ENCODE results near the gene CATSPER3.
A peak's percentile ranks its signal among the peaks of the same experiment; 100 is the strongest.

The CATSPER3 gene

DNA sequence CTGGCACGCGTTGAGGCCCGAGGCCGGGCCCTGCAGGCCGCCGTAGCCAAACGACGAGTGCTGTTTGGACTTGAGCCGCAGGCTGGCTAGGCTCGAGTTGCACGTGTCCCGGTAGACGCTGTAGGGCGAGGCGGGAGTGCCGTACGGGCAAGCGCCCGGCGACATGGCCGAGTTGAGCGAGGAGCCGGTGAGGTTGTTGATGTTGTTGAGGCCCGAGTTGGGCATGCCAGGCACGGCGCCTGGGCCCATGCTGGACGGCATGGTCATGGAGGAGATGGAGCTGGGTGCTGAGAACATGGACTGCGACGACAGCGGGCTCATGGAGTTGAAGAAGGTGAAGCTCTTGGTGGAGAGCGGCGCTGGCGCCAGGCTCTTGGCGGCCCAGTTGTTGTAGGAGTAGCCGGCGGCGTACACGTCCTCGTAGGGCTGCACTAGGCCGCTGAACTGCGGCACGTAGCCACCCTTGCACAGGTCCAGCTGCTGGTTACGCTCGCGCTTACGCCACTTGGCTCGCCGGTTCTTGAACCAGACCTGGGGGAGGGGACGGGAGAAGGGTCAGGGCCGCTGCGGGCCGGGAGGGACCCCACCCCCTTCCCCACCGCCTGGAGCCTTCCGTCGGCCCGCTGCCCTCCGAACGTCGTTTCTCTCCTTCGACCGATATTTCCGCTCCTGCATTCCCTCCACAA lies 61.2 kb downstream of the CATSPER3 start:
- Histone ChIP-seq H3K4me3 (ENCODE audit: low read depth in 1 of 5, low read length in 5 of 5) (peak overlapping the region in 1 of 5 donors; percentile 17), H3K9me3 (ENCODE audit: control insufficient read depth in 5 of 5, low read length in 5 of 5) (peaks cover 0 to 5% (median 0%) of the 10 kb centered on the region in 5 donors), H3K27ac (ENCODE audit: low read depth, low read length) (no peak overlapping the region), H3K27me3 (ENCODE audit: control insufficient read depth in 5 of 5, insufficient read depth in 4 of 5, low read length in 5 of 5) (peaks cover 29 to 71% (median 63%) of the 10 kb centered on the region in 5 donors), H3K4me1 (ENCODE audit: control insufficient read depth in 5 of 5, insufficient read depth in 5 of 5, low read length in 5 of 5) (peaks cover 0 to 33% (median 27%) of the 10 kb centered on the region in 5 donors), H3K9ac (ENCODE audit: low read length in 5 of 5) (no peak overlapping the region), H3K36me3 (ENCODE audit: control insufficient read depth in 5 of 5, insufficient read depth in 5 of 5, low read length in 5 of 5) (no peaks in the 10 kb centered on the region)

- H3K4me3 ChIP-seq (ENCODE audit: low read depth in 1 of 5, low read length in 5 of 5) = no peak overlapping the region
- H3K9ac ChIP-seq (ENCODE audit: low read length in 5 of 5) = no peak overlapping the region
- H3K36me3 ChIP-seq (ENCODE audit: control insufficient read depth in 5 of 5, insufficient read depth in 5 of 5, low read length in 5 of 5) = no peaks in the 10 kb centered on the region
- H3K27ac ChIP-seq (ENCODE audit: low read depth, low read length) = no peak overlapping the region
- peaks cover 0 to 5% (median 0%) of the 10 kb centered on the region in 5 donors for H3K9me3 ChIP-seq (ENCODE audit: control insufficient read depth in 5 of 5, low read length in 5 of 5)
- peaks cover 0 to 34% (median 30%) of the 10 kb centered on the region in 5 donors for H3K4me1 ChIP-seq (ENCODE audit: control insufficient read depth in 5 of 5, insufficient read depth in 5 of 5, low read length in 5 of 5)
- H3K27me3 ChIP-seq (ENCODE audit: control insufficient read depth in 5 of 5, insufficient read depth in 4 of 5, low read length in 5 of 5) = peaks cover 29 to 74% (median 65%) of the 10 kb centered on the region in 5 donors
Observed at GRCh38 chr5:135029477-135030122, 61.9 kb downstream of the CATSPER3 start.

DNA sequence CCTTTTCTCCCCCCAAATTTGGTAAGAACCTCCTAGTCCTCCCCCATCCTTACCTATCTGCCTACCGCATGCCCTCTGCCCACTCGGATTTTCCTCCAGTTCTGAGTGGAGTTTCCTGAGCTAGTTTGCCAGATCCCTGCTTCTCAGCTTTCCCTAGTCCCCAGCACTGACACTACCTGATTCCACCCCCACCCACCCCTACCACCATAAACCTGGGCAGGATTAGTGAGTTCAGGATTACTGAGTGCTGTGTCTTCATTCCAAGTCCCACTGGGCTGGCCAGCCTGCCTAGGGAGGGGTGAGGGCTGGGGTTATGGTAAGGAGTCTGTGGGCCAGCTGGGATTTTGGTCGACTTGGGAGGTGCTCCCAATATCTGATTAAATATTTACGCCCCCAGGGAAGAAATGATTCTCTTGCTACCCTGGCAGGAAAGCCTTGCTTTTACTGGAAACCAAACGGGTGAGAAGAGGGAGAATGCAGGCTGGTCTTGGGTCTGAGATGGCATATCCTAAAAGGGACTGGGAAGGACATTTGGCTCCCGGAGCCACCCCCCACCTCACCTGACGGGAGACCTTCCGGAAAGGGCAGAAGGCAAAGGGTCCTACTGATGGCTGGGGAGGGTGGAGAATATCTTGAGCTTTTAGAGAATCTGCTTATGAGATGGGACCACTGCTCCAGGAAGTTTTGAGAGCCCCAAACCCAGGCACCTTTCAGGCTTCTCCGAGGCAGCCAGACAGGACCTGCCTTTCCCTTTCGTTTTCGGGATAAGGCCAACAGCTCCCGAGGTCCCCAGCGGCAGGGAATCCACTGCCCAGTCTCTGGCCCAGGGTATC lies 62.6 kb downstream of the CATSPER3 start:
- no peak overlapping the region for H3K9ac ChIP-seq (ENCODE audit: low read length in 5 of 5)
- H3K4me1 ChIP-seq (ENCODE audit: control insufficient read depth in 5 of 5, insufficient read depth in 5 of 5, low read length in 5 of 5) = peaks cover 0 to 37% (median 33%) of the 10 kb centered on the region in 5 donors
- peaks cover 29 to 77% (median 72%) of the 10 kb centered on the region in 5 donors for H3K27me3 ChIP-seq (ENCODE audit: control insufficient read depth in 5 of 5, insufficient read depth in 4 of 5, low read length in 5 of 5)
- H3K36me3 ChIP-seq (ENCODE audit: control insufficient read depth in 5 of 5, insufficient read depth in 5 of 5, low read length in 5 of 5) = no peaks in the 10 kb centered on the region
- peaks cover 0 to 5% (median 0%) of the 10 kb centered on the region in 5 donors for H3K9me3 ChIP-seq (ENCODE audit: control insufficient read depth in 5 of 5, low read length in 5 of 5)
- H3K27ac ChIP-seq (ENCODE audit: low read depth, low read length) = no peak overlapping the region
- peak overlapping the region; percentile 35 to 60 (median 56) for H3K4me3 ChIP-seq (ENCODE audit: low read depth in 1 of 5, low read length in 5 of 5)

DNA sequence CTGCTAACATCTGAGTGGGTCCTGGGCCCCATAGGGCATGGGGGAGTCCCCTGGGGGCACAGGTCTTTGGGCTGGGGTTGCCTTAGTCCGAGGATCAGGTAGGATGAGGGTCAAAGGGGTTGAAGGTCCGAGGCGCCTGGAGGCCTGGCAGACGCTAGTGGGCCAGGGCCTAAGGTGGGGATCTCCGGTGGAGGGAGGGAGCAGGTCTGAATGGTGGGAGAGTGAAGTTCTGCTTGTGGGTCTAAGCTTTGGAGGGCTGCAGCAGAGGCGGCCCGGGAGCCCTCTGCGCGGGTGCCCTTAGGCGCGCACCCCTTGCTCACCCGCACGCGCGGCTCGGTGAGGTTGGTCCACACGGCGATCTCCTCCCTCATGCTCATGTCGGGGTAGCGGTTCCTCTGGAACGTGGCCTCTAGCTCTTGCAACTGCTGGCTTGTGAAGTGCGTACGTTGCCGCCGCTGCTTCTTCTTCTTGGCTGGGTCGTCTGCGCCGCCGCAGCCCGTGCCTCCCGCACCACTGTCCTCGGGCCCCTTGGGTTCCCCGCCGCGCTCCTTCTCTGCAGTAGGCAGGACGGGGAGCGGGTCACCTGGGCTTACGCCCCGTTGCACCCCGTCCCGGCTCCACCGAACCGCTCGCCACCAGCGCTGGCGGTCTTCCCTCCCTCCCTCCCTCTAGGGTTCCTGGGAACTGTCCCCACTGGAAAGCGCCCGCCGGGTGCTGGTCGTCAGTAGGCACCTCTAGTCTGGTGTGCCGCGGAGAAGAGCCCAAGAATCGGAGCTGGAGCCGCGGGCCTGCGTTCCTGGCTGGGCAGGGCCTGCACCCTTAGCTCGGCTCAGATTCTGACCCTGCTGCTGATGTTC lies 63.5 kb downstream of the CATSPER3 start:
- Histone ChIP-seq H3K27ac (ENCODE audit: low read depth, low read length) (no peak overlapping the region), H3K9me3 (ENCODE audit: control insufficient read depth in 5 of 5, low read length in 5 of 5) (peaks cover 0 to 5% (median 0%) of the 10 kb centered on the region in 5 donors), H3K9ac (ENCODE audit: low read length in 5 of 5) (no peak overlapping the region), H3K4me1 (ENCODE audit: control insufficient read depth in 5 of 5, insufficient read depth in 5 of 5, low read length in 5 of 5) (peaks cover 0 to 37% (median 33%) of the 10 kb centered on the region in 5 donors), H3K4me3 (ENCODE audit: low read depth in 1 of 5, low read length in 5 of 5) (peak overlapping the region; percentile 35 to 60 (median 56)), H3K27me3 (ENCODE audit: control insufficient read depth in 5 of 5, insufficient read depth in 4 of 5, low read length in 5 of 5) (peaks cover 29 to 78% (median 73%) of the 10 kb centered on the region in 5 donors), H3K36me3 (ENCODE audit: control insufficient read depth in 5 of 5, insufficient read depth in 5 of 5, low read length in 5 of 5) (no peaks in the 10 kb centered on the region)

DNA sequence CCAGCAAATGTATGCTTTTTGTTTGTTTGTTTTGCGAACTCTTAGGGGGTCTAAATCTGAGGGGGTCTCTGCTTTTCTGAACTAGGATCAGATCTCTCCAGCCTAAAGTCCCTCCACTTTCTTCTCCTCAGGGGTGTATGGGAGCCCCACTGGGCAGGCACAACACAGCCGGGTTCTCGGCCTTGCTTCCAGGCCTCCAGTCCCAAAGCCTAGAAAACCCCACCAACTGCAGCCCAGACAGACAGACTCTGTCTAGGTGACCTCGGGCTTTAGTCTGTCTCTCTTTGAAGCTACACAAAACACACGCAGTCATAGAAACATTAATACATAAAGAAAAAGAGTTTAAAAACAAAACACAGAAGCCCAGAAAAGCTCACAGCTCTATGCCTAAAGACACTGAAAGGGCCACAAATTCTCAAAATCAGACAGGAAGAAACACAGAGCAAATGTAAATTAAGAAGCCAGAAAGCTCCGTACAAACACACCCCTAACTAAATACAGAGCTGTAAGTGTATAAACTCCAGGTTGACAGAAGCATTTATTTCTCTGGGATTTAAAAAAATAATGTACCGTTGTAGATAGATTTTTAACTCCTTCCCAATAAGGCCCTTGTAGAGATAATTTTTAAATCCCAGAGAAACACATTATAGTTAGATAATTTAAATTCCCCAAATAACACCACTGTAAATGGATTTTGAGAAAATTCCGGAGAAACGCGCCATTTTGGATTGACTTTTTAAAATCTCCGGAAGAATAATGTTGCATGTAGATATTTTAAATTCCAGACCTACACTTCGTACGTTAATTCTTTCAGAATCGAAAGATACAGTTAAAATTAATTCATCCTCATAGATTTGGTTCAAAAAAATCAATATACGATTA lies 64.3 kb downstream of the CATSPER3 start:
- peaks cover 0 to 5% (median 0%) of the 10 kb centered on the region in 5 donors for H3K9me3 ChIP-seq (ENCODE audit: control insufficient read depth in 5 of 5, low read length in 5 of 5)
- no peak overlapping the region for H3K9ac ChIP-seq (ENCODE audit: low read length in 5 of 5)
- peaks cover 31 to 78% (median 75%) of the 10 kb centered on the region in 5 donors for H3K27me3 ChIP-seq (ENCODE audit: control insufficient read depth in 5 of 5, insufficient read depth in 4 of 5, low read length in 5 of 5)
- peak overlapping the region in 1 of 5 donors; percentile 63 for H3K4me3 ChIP-seq (ENCODE audit: low read depth in 1 of 5, low read length in 5 of 5)
- peaks cover 0 to 37% (median 33%) of the 10 kb centered on the region in 5 donors for H3K4me1 ChIP-seq (ENCODE audit: control insufficient read depth in 5 of 5, insufficient read depth in 5 of 5, low read length in 5 of 5)
- no peaks in the 10 kb centered on the region for H3K36me3 ChIP-seq (ENCODE audit: control insufficient read depth in 5 of 5, insufficient read depth in 5 of 5, low read length in 5 of 5)
- no peak overlapping the region for H3K27ac ChIP-seq (ENCODE audit: low read depth, low read length)

- H3K9me3 ChIP-seq (ENCODE audit: control insufficient read depth in 5 of 5, low read length in 5 of 5) = peaks cover 0 to 5% (median 0%) of the 10 kb centered on the region in 5 donors
- H3K4me3 ChIP-seq (ENCODE audit: low read depth in 1 of 5, low read length in 5 of 5) = peak overlapping the region in 4 of 5 donors; percentile 57 to 72 (median 66)
- H3K27me3 ChIP-seq (ENCODE audit: control insufficient read depth in 5 of 5, insufficient read depth in 4 of 5, low read length in 5 of 5) = peaks cover 37 to 78% (median 75%) of the 10 kb centered on the region in 5 donors
Observed at GRCh38 chr5:135032695-135032998, 64.9 kb downstream of the CATSPER3 start.

GRCh38 chr5:135032999-135033861 lies 65.5 kb downstream of the CATSPER3 start:
- Histone ChIP-seq H3K4me1 (ENCODE audit: control insufficient read depth in 5 of 5, insufficient read depth in 5 of 5, low read length in 5 of 5) (peaks cover 0 to 37% (median 33%) of the 10 kb centered on the region in 5 donors), H3K36me3 (ENCODE audit: control insufficient read depth in 5 of 5, insufficient read depth in 5 of 5, low read length in 5 of 5) (no peaks in the 10 kb centered on the region), H3K9me3 (ENCODE audit: control insufficient read depth in 5 of 5, low read length in 5 of 5) (peaks cover 0 to 5% (median 0%) of the 10 kb centered on the region in 5 donors), H3K27ac (ENCODE audit: low read depth, low read length) (no peak overlapping the region), H3K4me3 (ENCODE audit: low read depth in 1 of 5, low read length in 5 of 5) (peak overlapping the region; percentile 57 to 88 (median 68)), H3K9ac (ENCODE audit: low read length in 5 of 5) (peak overlapping the region in 1 of 5 donors; percentile 19), H3K27me3 (ENCODE audit: control insufficient read depth in 5 of 5, insufficient read depth in 4 of 5, low read length in 5 of 5) (peaks cover 43 to 80% (median 75%) of the 10 kb centered on the region in 5 donors)

More at GRCh38 chr5:135032695-135032998, 64.9 kb downstream of the CATSPER3 start:
- no peak overlapping the region for H3K27ac ChIP-seq (ENCODE audit: low read depth, low read length)
- no peak overlapping the region for H3K9ac ChIP-seq (ENCODE audit: low read length in 5 of 5)
- peaks cover 0 to 37% (median 33%) of the 10 kb centered on the region in 5 donors for H3K4me1 ChIP-seq (ENCODE audit: control insufficient read depth in 5 of 5, insufficient read depth in 5 of 5, low read length in 5 of 5)
- no peaks in the 10 kb centered on the region for H3K36me3 ChIP-seq (ENCODE audit: control insufficient read depth in 5 of 5, insufficient read depth in 5 of 5, low read length in 5 of 5)

- Histone ChIP-seq H3K9ac (ENCODE audit: low read length in 5 of 5) (peak within 1 kb of the TSS in 1 of 5 donors; percentile 19), H3K27ac (ENCODE audit: low read depth, low read length) (no peak within 1 kb of the TSS), H3K4me1 (ENCODE audit: control insufficient read depth in 5 of 5, insufficient read depth in 5 of 5, low read length in 5 of 5) (peaks cover 0 to 42% (median 34%) of the 10 kb centered on the region in 5 donors)
Observed at GRCh38 chr5:135033901-135034235, 66.2 kb downstream of the CATSPER3 start, which contains the start of gene PITX1. Gene PITX1 (minus strand): TSS chr5:135034228. CDS start chr5:135033881, 347 bp downstream.

More at GRCh38 chr5:135033901-135034235, 66.2 kb downstream of the CATSPER3 start, which contains the start of gene PITX1:
- H3K4me3 ChIP-seq (ENCODE audit: low read depth in 1 of 5, low read length in 5 of 5) = peak within 1 kb of the TSS; percentile 57 to 88 (median 68)
- H3K36me3 ChIP-seq (ENCODE audit: control insufficient read depth in 5 of 5, insufficient read depth in 5 of 5, low read length in 5 of 5) = no peaks in the 10 kb centered on the region
- H3K27me3 ChIP-seq (ENCODE audit: control insufficient read depth in 5 of 5, insufficient read depth in 4 of 5, low read length in 5 of 5) = peaks cover 46 to 84% (median 77%) of the 10 kb centered on the region in 5 donors
- peaks cover 0 to 3% (median 0%) of the 10 kb centered on the region in 5 donors for H3K9me3 ChIP-seq (ENCODE audit: control insufficient read depth in 5 of 5, low read length in 5 of 5)

Data from subcutaneous abdominal adipose tissue (tissue), 5 donors.